HG03442 (cell line): Measurements from ENCODE around the gene RAMP3.
A peak's percentile ranks its signal among the peaks of the same experiment; 100 is the strongest.
"Not testable (repeated sequence)": the region's sequence is repeated elsewhere in the genome, so short reads cannot be mapped to it uniquely, and the experiment has no call there.

ENCODE experiments used
- ATAC-seq: cut with Tn5 transposase; IDR thresholded peaks from one replicate; pipeline ENCODE4 v1.9.1; 2021; ENCODE audit warnings: mild to moderate bottlenecking, moderate library complexity; ENCODE audit not compliant: unreplicated experiment

Gene RAMP3

GRCh38 chr7:45131891-45132290 lies 25.7 kb upstream of the RAMP3 start:
- ATAC-seq: no peak

GRCh38 chr7:45132708-45133320 lies 24.8 kb upstream of the RAMP3 start:
- no peak for ATAC-seq

DNA sequence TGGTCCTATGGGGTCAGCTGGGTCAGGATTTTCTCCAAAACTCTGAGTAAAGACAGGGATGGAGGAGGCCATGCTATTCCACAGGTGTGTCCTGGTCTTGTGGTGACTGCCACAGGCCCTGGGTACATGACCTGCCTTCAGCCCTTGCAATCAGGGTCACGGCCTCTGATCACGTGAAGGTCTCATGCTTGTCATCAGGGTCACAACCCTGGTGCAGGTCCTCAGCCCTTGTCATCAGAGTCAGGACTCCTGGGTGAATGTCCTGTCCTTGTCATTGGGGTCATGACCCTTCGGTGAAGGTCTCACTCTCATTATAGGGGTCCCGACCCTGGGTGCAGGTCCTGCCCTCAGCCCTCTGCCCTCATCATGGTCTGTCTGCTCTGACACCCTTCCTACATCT lies 24.2 kb upstream of the RAMP3 start:
- no peak for ATAC-seq

DNA sequence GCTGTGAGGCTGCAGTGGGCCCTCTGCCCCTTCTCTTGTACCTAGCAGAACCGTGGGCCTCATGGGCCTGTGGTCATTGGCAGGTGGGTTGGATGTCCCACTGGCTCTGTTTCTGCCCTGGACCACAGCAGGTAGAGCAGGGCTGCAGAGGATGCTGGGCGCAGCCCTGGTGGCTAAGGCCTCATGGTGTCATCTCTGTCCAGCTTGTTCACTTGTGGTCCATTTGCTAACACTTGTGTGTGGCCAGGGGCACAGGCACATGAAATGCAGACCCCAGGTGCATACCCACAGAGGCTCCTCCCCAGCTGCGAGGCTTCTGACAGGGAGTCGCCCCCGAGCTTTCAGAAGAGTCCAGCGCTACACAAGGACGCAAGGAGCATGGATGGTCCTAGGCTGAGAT lies 23.7 kb upstream of the RAMP3 start:
- no peak for ATAC-seq

DNA sequence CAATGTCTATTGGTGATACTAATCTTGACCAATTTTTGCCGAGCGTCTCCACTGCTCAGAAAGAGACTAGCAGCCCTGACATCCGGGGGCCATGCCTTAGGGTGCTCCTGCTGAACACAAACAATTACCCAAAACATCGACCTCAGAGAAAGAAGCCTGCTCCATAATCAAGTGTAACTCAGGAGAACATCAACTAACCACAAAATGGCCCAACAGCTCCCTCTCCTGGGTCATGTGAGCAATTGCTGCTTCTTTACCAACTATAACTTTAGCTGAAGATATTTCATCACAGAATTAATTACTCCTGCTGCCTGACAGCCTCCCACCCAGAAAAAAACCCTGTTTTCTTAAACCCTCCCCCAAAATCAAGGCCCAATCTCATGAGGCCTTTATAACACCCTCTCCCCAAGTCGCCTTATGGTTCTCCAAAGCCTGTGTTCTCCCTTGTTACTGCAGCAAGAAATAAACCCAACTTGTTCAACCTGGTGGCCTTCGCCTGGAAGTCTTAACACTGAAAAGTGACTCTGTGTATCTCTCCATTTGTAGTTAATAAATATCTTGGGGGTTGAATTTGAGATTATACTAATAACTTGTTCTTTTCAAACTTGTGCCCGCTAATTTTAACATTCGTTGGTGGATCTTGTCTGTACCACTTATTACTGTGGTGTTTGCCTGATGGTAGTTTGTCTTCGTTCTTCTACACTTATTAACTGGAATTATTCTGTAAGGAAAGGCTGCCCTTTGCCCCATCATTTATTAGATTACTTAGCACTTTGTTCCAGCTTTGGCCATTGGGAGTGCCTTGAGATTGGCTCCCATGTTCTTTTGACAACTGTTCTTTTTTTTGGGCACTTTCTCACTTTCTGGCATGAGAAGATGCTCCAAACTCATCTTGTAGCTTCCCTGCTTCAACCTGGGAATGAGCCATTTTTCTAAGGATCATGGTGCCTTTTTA lies 21.2 kb upstream of the RAMP3 start:
- peak; percentile 68 for ATAC-seq

GRCh38 chr7:45138433-45139267 lies 18.9 kb upstream of the RAMP3 start:
- no peak for ATAC-seq

- ATAC-seq: no peak
These were observed 16.8 kb upstream of the RAMP3 start for GRCh38 chr7:45140827-45141226.

DNA sequence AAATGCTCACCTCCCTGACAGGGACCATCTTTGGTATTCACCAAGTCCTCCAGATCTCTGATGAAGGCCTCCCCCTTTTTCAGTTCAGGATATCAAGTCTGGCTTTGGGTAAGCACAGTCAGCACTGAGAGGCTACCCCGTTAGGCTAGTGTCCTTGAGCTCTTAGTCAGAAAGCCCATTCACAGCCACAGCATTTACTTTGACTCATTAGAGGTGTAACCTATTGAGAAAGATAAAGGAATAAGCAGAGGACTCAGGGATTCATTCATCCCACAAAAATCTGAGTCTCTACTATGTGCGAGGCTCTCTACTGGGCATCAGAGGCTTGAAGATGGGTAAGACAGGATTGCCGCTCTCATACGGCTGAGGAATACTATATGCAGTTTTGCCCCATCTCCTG lies 14.0 kb upstream of the RAMP3 start:
- ATAC-seq: no peak

GRCh38 chr7:45145881-45146280 lies 11.7 kb upstream of the RAMP3 start:
- no peak for ATAC-seq

DNA sequence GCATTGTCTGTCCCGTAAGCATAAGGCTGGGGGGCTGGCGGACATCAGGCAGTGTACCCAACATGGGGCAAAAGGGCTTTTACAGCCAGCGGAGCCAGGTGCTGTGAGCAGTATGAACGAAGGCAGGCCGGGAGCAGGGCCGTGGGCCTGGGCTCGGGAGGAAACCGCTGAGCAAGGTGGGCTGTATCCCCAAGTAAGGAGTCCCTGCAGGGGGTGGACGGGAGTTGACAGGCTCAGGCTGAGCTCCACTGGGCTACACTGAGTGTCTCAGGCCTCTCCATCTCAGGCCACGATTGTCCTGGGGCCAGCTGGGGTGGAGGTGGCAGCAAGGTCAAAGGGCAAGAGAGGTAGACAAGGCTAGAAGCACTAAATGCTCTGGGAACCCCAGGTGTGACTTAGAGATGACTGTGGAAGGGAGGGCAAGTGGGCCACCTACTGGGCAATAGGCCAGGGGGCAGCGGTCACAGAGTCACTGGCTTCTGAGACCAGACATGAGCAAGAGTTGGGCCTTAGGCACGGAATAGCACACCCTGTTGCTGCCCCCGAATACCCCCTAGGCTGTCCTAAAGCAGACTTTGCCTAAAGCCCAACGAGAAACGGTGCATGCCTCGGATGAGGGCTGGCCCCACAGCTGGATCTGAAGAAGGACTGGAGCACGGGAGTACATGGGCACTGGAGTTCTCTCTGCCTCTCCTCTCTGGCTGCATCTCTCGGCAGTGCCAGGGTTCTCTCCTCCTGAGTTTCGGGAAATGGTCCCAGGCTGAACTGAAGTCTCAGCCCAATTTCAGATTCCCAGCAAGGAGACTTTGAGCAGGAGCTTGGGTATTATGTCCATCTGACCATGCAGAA lies 10.8 kb upstream of the RAMP3 start:
- no peak for ATAC-seq

DNA sequence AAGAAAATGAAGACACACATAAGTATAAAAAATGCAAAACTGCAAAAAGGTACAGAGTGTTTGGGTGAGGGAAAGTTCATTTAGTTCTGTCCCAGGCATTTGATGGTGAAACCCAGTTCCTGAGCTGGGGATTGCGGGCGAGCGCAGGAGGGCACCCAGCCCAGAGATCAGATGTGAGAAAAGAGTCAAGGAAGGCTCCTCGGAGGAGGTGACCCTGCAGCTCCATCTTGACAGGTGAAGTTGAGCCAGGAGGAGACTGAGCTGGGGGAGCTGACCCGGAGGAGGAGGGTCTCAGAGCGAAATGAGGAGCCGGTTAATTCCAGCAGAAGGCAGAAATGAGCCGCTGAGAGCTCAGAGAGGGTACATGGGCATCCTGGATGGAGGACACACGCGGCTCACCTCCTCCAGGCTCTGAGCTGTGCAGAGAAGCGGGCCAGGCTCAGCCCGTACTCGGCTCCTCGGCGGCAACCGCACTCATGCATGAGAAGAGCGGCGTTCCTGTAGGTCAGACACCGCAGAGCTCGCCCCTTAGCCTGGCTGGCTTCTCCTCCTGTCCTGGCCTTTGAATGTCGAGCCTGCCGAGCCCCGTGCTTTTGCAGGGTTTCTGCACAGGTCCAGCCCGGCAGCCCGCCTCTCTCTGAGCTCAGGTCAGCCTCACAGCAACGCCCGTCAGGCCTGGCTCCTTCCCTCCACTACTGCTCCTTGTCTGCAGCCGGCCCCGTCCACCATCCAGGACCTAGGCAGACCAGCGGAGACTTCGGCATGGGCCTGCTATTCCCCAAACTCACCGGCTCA lies 9.5 kb upstream of the RAMP3 start:
- ATAC-seq: no peak

DNA sequence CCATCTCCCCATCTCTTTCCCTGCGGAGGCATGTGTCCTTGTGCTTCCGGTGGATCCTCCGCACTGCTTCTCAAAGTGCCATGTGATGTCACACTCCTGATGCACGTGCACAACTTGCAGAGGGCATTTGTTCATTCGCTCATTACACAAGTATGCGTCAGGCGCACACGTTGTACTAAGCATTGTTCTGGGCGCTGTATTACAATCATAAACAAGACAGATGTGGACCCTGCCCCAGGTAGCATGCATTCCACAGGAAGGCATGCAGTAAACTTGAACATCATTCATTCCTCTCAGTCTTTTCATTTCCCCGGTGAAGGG lies 9.0 kb upstream of the RAMP3 start:
- no peak for ATAC-seq

DNA sequence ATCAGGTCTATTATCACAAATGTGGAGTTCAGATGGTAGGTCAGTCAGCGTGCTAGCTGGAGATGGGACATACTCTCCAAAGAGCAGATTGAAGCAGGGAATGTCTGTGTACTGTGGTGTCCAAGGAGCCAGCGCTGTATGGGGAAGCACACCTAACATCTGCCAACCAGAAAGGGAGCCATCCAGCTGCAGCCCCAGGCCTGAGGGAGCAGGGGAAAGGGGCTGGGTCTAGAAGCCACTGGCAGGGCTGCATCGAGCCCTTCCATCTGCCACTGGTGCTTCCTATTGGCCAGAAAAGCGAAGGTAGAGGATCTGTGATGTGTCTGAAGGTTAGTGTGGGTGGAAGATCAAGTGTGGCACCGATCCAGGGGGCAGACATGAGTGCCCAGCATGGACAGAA lies 8.0 kb upstream of the RAMP3 start:
- ATAC-seq: no peak

DNA sequence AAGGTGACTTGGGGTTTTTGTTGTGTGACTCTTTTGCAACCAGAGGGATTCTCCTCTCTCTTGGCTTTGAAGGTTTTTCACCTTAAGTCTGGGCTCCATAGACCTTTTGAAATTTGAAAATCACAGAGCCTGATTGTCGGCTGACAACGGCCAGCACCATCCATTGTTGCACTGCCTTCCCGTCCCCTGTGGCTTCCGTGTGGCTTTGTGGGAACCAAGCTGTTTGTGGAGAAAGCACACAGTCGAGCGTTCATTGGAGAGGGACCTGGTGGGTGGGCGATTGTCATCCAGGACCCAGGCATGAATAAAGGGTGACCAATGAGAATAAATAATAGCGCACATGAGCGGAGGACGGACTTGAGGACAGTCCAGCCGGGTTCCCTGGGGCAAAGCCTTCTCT lies 7.4 kb upstream of the RAMP3 start:
- no peak for ATAC-seq

DNA sequence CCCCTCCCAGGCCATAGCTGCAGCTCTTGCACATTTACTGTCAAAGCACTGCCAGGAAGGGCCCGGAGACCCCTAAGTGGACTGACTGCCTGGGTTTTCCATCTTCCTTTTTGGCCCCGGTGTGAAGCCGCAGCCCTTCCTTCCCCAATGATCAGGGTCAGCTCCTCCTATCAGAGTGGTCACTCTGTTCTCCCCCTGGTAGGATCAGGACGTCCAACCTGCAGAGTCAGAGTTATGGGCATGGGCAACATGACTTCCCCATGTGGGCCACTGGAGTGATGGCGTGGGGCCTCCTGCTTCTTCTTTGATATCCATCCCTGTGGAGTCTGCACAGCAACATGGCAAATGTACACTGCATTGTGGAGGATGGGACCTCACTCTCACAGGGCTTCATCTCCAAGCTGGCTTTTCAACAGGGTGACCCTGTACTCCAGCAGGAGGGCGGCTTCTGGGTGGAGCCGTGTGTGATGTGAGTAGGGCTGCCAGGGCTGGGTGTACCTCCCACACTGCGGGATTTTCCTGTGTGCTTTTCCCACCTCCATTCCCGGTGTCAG lies 6.4 kb upstream of the RAMP3 start:
- ATAC-seq: no peak

DNA sequence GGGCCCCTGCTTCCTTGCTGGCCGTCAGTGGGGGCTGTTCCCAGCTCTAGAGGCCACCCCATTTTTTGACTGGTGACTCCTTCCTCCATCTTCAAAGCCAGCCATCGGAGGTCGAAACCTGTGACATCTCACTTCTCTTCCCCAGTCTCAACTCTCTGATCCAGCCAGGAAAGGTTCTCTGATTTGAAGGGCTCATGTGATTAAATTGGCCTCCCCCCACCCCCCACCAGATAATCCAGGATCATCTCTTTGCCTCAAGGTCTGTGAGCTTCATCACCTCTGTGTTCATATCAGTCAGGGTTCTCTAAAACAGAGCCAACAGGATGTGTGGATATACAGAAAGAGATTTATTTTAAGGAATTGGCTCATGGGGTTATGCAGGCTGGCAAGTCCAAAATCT lies 5.6 kb upstream of the RAMP3 start:
- ATAC-seq: no peak

GRCh38 chr7:45153233-45153632 lies 4.4 kb upstream of the RAMP3 start:
- no peak for ATAC-seq

DNA sequence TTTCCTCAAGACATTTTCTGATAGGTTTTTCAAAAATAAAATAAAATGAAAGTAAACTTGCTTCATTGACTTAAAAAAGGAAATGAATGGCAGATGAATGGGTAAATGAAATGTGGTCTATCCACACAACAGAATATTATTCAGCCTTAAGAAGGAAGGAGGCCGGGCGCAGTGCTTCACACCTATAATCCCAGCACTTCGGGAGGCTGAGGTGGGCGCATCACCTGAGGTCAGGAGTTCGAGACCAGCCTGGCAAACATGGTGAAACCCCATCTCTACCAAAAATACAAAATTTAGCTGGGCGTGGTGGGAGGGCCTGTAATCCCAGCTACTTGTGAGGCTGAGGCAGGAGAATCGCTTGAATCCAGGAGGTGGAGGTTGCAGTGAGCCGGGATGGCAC lies 3.7 kb upstream of the RAMP3 start:
- not testable (repeated sequence) for ATAC-seq

GRCh38 chr7:45155357-45155900 lies 2.2 kb upstream of the RAMP3 start:
- ATAC-seq: no peak
